GM12873 (cell line): ENCODE measurements around the gene CORIN.

Experiments used
- CTCF ChIP-seq: IDR thresholded peaks from 2 replicates; pipeline ENCODE4 v1.5.1; 2012; ENCODE audit warnings: low read depth, mild to moderate bottlenecking, moderate library complexity, low read length, control low read depth; ENCODE audit not compliant: insufficient read depth; ENCODE audit errors: missing control alignments

CORIN gene

GRCh38 chr4:47579235-47579634, 258.6 kb downstream of the CORIN start:
- TF ChIP-seq CTCF = no peak

GRCh38 chr4:47577779-47578553, 259.9 kb downstream of the CORIN start:
- TF ChIP-seq CTCF = no peak

- TF ChIP-seq CTCF = no peak
Measured at GRCh38 chr4:47572981-47573380, 264.9 kb downstream of the CORIN start.

GRCh38 chr4:47570816-47571215, 267.1 kb downstream of the CORIN start:
- TF ChIP-seq CTCF = no peak

GRCh38 chr4:47567511-47567910, 270.4 kb downstream of the CORIN start:
- no peak for TF ChIP-seq CTCF

- no peak for TF ChIP-seq CTCF
Measured at GRCh38 chr4:47566969-47567368, 270.9 kb downstream of the CORIN start.

GRCh38 chr4:47566566-47566965, 271.3 kb downstream of the CORIN start:
- TF ChIP-seq CTCF = no peak
